GM21367 (cell line): ENCODE results near the gene TPM4.

Experiments
- ATAC-seq: cut with Tn5 transposase; IDR thresholded peaks from one replicate; pipeline ENCODE4 v1.9.1; 2021; ENCODE audit not compliant: unreplicated experiment

TPM4 gene

GRCh38 chr19:16121967-16122366, 45.7 kb downstream of the TPM4 start:
- ATAC-seq = no peak

GRCh38 chr19:16124953-16125352, 48.7 kb downstream of the TPM4 start:
- ATAC-seq = no peak

GRCh38 chr19:16125737-16126495, 49.6 kb downstream of the TPM4 start:
- ATAC-seq = no peak

- ATAC-seq = no peak
Measured at GRCh38 chr19:16127080-16127479, 50.8 kb downstream of the TPM4 start.

- ATAC-seq = no peak
Measured at GRCh38 chr19:16127776-16128371, 51.6 kb downstream of the TPM4 start.

GRCh38 chr19:16131648-16132047, 55.4 kb downstream of the TPM4 start:
- ATAC-seq = no peak

GRCh38 chr19:16133818-16134217, 57.5 kb downstream of the TPM4 start:
- no peak for ATAC-seq

GRCh38 chr19:16134510-16134909, 58.2 kb downstream of the TPM4 start:
- ATAC-seq = no peak

- no peak for ATAC-seq
Measured at GRCh38 chr19:16135430-16136127, 59.3 kb downstream of the TPM4 start.

- no peak for ATAC-seq
Measured at GRCh38 chr19:16136185-16136999, 60.1 kb downstream of the TPM4 start.

GRCh38 chr19:16139752-16140151, 63.5 kb downstream of the TPM4 start:
- no peak for ATAC-seq

GRCh38 chr19:16141043-16141442, 64.7 kb downstream of the TPM4 start:
- no peak for ATAC-seq

- ATAC-seq = no peak
Measured at GRCh38 chr19:16142032-16142580, 65.8 kb downstream of the TPM4 start.

- ATAC-seq = no peak
Measured at GRCh38 chr19:16143399-16144215, 67.3 kb downstream of the TPM4 start, which contains the start of gene HSH2D. Gene HSH2D (plus strand): TSS chr19:16143685. CDS start chr19:16148751, 5,066 bp downstream.

GRCh38 chr19:16144216-16144581, 67.9 kb downstream of the TPM4 start:
- ATAC-seq = no peak

- ATAC-seq = no peak
Measured at GRCh38 chr19:16146112-16146511, 69.8 kb downstream of the TPM4 start.

GRCh38 chr19:16148443-16149229, 72.3 kb downstream of the TPM4 start:
- no peak for ATAC-seq
